NOMO-1 (cell line): ENCODE results near the gene KRT37.
A peak's percentile ranks its signal among the peaks of the same experiment; 100 is the strongest.
"Not testable (repeated sequence)": the region's sequence is repeated elsewhere in the genome, so short reads cannot be mapped to it uniquely, and the experiment has no call there.

Experiments
- DNase-seq, 2 experiments: peaks; one replicate each; lab custom pipeline; 2025; ENCODE audit not compliant: unreplicated experiment in 2 of 2; lab: John Stamatoyannopoulos, UW

KRT37 gene

DNA sequence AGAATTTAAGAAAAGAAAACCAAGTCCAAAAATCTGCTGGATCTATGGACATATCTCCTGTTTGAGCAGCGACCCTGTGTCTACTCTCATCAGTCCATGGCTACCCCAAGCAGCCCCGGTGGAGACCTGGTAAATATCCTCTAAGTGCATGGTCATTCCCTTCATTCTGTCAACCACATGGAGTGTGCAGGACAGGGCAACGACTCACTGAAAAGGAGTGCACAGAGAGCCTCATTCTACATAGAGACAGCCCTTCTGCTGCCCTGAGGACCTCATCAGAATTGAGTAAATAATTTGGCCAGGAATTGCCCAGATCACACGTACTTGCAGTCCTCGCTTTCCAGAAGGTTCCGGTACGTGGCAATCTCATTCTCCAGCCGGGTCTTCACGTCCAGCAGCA is 13.4 kb upstream of the KRT37 start:
- no peak for DNase-seq

DNA sequence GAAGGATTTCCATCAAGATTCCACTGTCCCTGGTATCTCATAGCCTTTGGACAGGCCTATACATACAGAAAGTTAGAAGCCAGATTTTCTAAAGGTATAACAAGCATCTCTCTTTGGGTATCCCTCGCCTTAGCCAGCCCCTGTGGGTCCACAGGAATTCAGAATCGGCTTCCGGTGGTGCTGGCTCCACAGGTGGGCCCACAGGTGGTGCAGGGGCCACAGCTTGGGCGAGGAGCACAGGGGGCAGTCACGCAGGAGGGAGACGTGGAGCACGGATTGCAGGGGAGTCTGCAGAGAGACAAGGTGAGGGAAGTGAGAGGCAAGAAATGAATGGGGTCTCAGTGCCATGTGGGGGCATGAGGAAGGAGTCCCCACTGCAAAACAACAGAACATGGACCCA is 12.9 kb upstream of the KRT37 start:
- no peak for DNase-seq

DNA sequence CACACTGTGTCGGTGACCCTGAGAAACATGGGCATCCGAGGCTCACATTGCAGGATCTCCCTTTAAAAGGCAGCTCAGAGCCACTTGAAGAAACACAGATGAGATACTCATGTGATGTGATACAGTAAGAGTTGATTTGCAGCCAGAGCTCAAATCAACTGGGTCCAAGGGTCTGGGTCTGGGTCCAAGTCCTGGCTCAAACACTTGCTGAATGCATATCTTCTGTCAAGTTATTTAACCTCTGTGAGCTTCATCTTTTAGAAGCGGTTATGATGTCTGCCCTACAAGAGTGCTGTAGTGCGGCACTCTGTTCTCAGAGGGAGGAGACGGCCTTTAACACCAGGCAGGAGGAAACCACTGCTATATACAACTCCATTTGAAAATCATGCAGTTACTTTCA is 10.0 kb upstream of the KRT37 start:
- no peak for DNase-seq

DNA sequence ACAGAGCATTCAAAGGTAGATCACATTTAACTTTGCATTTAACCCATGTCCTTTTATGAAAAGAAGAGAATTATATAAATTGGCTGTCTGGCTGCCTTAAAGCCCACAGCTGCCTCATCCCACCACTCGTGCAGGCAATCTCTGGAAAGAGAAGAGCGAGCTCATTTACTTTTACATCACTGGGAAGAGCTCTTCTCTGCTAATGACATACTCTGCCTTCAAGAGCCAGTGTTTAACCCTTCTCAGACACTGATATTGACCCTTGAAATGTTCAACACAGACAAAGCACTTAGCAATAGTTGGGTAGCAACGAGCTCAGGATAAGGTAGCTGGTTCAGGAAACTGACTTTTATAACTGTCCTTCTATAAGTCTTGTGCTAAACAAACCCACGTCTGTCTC is 9.6 kb upstream of the KRT37 start:
- DNase-seq, result no peak

DNA sequence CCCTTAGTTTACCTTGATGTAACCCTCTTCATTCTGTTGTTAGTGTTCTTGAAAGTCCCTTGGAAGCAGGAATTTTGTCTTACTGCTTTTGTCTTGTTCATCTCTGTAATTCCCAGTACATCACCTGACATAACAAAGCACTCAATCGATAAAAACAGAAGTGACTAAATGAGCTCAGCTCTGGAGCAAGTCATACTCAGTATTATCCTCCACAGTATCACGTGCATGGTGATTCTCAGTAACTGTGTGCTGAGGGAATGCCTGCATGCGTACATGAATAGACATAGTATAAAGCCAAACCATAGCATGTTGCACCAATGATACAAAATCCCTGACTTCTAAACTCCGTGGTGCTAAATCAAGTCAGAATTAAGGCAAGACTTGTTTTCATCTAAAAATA is 9.2 kb upstream of the KRT37 start:
- no peak for DNase-seq

DNA sequence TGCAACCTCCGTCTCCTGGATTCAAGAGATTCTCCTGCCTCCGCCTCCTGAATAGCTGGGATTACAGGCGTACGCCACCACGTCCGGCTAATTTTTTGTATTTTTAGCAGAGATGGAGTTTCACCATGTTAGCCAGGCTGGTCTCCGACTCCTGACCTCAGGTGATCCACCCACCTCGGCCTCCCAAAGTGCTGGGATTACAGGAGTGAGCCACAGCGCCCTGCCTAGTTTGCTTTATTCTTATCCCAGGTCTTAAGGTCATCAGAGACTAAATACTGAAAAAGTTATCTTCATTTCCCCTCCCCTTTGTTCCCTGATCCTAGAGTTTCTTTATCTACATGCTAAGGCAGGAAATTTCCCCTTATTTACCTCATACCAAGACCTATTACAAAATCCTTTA is 6.0 kb upstream of the KRT37 start:
- DNase-seq, result not testable (repeated sequence)

DNA sequence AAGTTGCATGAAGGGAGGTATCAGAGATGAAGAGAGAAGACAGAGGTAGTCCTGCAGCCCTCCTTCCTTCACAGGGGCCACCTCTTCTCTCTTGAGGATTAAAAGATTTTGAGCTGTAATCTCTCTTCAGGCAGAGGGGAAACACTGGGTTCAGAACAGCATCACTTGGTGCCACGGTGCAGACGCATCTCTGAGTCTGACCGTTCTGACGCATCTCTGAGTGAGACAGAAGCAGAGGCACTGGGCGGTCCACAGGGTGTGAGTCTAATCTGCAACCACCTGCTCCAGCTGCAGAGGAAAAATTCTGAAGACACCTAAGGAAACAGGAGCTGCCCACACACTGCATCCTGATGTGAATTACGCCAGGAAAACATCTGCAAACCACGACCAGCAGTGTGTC is 5.3 kb upstream of the KRT37 start:
- DNase-seq, result no peak

DNA sequence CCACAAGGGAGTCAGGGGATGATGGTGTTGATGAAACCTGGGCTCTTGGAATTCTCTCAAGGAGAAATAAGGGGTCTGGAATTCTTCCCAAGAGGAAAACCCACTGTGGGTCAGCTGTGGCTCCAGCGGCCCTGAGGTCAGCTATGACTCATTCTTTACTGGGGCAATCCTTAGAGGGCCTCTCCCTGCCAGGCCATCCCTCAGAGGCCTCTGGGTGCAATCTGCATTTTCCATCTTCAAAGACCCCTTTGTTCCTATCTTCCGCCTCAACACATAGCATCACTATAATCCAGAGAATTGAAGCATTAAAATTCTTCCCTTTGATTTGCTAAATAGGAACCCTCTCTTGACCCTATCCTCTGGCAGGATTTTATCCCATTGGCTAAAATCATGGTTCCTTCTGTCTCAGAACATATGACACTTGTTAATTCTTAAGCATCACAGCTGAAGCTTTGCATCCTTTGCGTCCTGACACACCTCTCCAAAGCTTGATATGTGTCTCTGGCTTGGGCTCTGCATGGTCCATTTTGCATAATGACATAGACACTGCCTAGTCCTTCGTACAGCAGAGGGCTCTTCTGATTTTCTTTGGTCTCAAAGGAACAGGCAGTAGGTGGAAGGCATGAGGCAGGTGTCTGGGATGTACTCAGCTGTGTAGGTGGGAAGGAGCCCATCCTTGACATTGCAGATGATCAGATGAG is 4.4 kb upstream of the KRT37 start:
- DNase-seq, result no peak

DNA sequence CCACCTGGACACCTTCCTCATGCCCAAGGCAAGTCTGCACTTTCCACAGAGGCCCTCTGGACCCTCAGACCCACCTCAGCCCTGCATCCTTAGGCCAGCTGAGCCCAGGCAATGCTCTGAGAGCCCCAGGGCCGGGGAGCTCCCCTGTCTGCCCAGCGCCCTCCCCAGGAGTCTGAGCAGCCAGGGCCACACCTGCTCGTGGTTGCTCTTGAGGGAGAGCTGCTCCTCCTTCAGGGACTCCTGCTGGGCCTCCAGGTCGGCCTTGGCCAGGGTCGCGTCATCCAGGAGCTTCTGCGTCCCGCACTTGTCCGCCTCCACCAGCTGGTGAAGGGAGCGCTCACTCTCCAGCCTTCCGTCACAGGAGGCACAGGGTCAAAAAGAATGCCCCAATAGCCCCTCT is 1.8 kb downstream of the KRT37 start:
- DNase-seq, result not testable (repeated sequence)

DNA sequence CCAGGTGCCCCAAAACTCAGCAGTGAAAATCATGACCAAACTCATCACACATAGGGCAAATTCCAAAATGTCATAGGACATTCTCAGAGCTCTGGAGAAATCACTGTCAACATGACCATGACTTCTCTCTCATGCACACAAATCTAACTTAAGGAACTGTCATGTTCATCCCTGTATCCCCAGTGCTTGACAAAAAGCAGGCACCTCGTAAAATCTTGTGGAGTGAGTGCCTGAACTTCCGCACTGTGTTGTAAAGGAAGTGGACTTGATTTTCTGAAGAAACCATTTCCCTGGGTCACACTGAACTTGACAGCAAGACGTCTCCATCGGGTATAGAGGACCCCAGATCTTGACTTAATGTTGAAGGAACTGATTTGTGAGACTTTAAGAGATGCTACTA is 2.8 kb downstream of the KRT37 start:
- DNase-seq, result no peak

DNA sequence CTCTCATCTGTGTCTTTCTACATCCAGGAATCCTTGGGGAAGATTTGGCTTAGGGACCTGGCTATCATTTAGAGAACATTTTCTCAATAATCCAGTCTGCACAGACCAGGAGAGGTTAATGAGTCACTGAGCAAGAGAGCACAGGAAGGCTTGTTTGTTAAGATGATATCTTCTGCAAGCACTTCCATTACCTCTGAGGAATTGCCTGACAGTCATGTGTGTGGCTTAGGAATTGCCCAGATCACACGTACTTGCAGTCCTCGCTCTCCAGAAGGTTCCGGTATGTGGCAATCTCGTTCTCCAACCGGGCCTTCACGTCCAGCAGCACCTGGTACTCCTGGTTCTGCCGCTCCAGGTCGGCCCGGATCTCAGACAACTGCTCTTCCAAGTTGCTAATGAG is 3.3 kb downstream of the KRT37 start:
- no peak for DNase-seq

DNA sequence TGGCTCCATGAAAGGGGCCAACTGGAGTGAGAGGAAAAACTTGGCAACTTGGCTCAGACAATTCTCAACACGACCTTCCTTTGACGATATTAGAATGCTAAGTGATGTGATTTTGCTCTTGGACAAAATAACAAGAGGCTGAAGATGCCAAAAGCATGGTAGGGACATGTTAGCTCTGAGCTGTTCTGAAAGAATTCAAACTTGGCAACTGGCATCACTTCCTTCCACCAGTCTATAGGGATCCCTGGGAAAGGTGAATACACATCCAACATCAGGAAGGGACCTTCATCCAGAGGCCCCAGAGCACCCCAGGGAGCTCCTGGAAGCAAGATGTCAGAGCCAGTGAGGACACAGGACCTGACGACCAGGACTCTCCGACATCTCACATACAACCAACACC is 4.3 kb downstream of the KRT37 start:
- DNase-seq, result no peak

DNA sequence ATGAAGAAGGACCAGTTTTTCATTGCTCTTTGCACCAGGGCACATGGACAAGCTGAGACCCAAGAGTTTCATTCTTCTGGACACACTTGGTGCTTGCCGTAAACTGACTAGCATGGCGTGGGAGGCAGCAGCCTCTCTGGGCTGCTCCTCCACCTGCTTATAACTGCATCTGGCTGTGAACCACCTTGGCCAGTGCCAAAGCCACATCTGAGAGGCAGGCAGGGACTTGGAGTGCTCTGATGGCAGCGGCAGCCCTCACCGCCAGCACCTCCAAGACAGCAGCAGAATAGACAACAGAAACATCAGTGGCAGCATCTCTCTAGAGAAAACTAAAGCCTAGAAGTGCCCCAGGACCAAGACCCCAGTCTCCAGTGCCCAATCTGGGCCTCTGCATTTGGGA is 4.7 kb downstream of the KRT37 start:
- no peak for DNase-seq

DNA sequence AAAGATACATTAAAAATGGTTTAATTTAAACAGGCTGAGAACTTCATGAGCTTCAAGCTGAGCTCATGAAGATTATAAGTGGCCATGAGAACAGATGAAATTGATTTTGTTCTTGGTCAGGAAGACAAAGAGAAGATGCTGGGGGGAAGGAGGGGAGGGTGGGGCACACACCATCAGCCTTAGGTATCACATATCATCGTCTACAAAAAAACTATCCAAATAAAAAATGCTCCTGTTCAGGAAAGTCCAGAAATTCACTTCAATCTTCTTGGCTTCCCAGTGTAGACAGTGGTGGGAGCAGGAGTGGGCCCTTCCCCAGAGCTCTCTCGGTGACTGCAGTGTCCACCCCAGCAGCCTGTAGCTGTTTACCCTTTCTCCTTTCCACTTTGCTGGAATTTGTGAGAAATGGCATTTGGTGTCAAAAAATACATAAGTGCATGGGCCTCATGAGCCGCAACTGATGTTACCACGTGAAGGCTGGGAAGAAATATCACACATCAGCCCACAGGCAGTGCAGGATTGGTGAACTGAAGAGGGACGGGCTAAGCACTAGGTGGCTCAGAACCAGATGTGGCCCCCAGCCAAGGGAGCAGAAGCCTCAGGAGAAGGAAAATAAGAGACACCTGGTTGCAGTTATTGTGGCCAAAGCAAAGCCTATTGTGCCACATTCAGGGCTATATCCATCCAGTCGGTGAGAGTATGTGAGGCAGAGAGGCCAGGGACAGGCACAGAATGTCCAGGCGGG is 6.1 kb downstream of the KRT37 start:
- no peak for DNase-seq

DNA sequence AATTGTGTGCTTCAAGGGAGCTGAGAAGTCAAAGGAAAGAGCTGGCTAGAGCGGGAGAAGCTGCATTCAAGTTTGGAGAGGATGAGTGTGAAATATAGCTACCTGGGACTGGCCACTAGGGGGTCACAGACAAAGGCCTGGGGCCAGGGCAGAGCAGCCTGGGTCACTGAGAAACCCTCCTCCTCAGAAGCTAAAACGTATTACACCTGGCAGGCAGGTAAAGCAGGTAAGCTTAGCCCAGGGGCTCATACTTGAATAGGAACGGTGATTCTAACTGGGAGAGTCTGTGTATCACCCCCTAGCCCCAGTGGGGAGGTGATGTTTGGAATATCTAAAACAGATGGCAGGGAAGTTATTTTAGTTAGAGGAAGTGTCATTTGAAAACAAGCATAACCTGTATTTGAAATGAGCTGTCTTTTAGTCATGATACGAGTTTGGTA is 6.8 kb downstream of the KRT37 start:
- DNase-seq, result peak; percentile 27 to 58

DNA sequence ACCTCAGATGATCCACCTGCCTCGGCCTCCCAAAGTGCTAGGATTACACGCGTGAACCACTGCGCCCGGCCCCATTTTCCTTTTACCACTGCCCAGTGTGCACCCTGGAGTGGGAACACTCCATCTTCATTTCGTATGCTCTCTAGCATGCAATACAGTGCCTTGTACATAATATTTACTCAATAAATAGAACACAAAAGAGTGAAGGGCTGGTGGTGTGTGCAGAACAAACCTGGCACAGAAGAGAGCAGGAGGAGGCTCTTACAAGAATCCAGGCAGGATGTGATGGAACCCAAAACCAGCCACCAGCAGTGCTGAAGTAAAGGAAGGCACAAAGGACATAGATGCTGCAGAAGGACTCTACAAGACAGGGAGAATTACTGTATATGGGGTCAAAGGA is 7.3 kb downstream of the KRT37 start:
- DNase-seq, result no peak

DNA sequence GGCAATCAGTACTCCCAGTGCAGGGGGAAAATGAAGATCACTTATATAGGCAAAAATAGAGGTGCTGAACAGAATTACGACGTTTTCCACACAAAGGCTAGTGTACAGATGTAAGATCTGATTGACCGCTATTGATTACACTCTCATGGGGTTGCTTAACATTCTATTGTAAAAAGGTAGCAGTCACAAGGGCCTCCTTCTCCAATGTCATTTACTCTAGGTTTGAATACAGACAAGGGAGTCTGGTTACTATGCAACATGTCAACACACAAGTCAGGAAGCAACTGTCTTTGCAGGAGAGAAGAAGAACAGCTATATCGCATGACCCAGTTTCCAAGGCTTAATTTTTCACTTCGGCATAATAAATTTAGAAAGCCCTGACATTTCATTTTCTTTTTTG is 7.9 kb downstream of the KRT37 start:
- no peak for DNase-seq

DNA sequence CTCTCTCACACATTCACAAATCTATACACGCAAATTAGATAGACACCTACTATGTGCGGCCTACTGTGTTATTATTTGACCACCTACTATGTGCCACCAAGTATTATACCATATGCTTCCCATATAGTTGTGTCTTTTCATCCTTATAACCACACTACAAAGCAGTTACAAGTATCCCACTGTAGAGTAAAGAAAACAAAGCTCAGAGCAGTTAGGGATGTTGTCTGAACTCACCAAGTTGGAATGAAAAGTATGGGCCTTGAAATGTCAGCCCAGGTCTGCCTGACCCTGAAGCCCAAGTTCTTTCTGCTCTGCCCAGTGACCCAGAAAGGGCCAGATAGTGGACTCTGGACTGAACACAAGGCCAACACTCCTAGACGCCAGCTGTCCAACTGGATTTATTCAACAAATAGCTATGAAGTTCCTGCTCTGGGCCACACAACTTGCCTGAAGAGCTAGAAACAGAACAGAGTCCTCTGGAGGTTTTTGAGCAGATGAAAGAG is 8.5 kb downstream of the KRT37 start:
- DNase-seq, result no peak

DNA sequence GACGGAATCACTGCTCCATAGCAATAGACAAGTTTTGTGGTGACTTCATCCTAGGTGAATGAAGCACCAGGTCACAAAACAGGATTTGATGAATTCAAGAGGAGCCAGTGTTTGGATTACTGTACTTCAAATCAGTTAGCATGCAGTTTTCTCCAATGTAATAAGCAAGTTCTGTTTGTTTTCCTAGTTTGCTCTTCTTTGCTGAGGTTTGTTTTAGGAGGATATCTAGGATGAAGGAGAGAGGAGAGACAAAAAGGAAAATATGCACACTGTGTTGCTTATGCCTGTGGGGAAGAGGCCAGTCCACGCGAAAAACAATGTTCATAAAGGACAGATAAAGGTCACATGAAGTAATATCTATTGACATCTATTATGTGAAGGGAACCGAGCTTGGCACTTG is 9.0 kb downstream of the KRT37 start:
- DNase-seq, result no peak

DNA sequence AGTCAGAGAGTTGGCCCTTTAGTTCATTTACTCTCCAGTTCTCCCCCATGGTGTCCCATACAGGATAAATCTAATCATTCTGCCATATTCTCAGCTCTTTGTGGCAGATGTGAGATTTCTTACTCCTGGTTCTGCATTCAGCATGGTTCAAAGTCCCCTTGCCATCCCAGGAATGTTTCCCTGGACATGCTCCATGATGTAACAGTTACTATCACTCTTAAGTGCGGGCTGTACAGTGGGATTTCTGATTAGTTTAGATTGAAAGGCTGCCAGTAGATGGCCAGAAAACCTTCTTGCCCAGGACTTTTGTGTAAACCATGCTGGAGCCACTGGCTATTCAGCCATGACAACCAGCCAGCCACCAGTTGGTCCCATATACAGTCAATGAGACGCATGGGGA is 10.4 kb downstream of the KRT37 start:
- DNase-seq, result no peak

DNA sequence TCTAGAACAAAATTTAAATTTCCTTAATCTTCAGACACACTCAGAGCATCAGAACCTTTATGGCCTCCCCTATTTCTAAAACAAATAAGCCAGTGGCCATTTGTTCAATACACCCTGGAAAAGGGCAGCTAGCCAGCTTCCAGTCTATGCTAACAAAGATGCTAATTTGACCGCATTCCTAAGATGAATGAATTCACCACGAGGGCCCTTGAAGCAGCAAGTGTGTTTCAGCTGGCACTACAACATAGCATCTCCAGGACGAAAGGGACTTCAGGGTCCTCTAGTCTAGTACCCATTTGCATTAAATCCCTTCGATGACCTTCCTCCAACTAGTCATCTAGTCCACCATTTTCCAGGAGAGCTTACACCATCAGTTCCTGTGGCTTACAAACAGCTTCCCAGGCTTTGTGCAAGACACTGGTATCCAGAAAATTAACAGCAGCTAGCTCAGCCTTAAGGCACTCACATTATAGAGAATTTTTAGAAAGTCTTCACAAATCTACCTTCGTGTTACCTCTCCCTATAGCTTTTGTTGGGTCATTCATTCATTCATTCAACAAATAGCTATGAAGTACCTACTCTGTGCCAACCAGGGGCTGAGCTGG is 10.9 kb downstream of the KRT37 start:
- DNase-seq, result no peak
